Sigmoid colon (tissue), 3 donors: Measurements from ENCODE around the gene ZBTB7C.

Source experiments
- POLR2A ChIP-seq, 2 donors: fragments of 450-650 bp; IDR thresholded peaks; one replicate each; pipeline ENCODE4 v1.6.1; 2016; ENCODE audit warnings: antibody characterized with exemption in 2 of 2, mild to moderate bottlenecking in 2 of 2, moderate library complexity in 2 of 2
- TF ChIP-seq, protein P1 (sequence below), 4 experiments: fragments of 450-650 bp in 3 of 4; fragments of 200-600 bp in 1 of 4; IDR thresholded peaks; one replicate each; pipeline ENCODE4 v1.5.1; 2016 to 2019; ENCODE audit warnings: antibody characterized with exemption in 4 of 4, mild to moderate bottlenecking in 3 of 4, moderate library complexity in 2 of 4

DNA sequence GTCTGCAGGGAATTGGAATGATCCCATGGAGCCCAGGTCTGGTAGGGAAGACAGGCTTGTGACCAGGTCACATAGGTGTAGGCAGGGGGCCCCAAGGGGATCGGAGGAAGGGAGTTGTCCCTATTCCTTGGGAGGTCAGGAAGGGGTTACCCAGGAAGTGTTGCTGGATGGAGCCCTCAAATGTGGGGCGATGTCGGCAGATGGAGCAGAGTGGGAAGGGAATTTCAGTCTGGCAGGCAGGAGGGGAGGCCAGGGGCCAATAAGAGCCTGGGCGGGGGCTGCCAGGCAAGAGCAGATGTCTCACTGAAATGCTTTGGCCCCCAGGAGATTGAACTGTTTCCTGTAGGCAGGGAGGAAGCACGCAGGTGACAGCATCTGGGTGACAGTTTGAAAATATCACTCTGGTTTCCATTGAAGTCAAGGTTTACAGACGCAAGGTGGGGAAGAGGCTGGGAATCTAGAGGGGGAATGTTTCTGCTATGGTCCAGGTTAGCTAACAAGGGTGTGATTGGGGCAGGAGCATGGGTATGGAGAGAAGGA, 397.2 kb downstream of the ZBTB7C start:
- no peak for TF ChIP-seq POLR2A (IDR thresholded peaks at IDR 0.05)
- TF ChIP-seq, protein P1, sequence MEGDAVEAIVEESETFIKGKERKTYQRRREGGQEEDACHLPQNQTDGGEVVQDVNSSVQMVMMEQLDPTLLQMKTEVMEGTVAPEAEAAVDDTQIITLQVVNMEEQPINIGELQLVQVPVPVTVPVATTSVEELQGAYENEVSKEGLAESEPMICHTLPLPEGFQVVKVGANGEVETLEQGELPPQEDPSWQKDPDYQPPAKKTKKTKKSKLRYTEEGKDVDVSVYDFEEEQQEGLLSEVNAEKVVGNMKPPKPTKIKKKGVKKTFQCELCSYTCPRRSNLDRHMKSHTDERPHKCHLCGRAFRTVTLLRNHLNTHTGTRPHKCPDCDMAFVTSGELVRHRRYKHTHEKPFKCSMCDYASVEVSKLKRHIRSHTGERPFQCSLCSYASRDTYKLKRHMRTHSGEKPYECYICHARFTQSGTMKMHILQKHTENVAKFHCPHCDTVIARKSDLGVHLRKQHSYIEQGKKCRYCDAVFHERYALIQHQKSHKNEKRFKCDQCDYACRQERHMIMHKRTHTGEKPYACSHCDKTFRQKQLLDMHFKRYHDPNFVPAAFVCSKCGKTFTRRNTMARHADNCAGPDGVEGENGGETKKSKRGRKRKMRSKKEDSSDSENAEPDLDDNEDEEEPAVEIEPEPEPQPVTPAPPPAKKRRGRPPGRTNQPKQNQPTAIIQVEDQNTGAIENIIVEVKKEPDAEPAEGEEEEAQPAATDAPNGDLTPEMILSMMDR (IDR thresholded peaks at IDR 0.05), result no peak
